ENCODE results near the gene PSMA5. TPM values are rescaled to one million over a fixed set of nuclear protein-coding genes. Genes with fewer than 3 reads are reported as not detected.

Gene PSMA5
- total RNA-seq, 1 donor from 2014 or later, result 84.9 TPM

- Mint-ChIP-seq H3K27ac (ENCODE audit: unreplicated experiment) (peak overlapping the region; percentile 92), H3K36me3 (ENCODE audit: low read depth, unreplicated experiment) (peaks cover 8% of the 10 kb centered on the region), H3K4me3 (ENCODE audit: unreplicated experiment) (no peak overlapping the region), H3K9me3 (ENCODE audit: unreplicated experiment) (no peaks in the 10 kb centered on the region), H3K4me1 (ENCODE audit: unreplicated experiment) (peaks cover 37% of the 10 kb centered on the region), H3K27me3 (ENCODE audit: unreplicated experiment) (peaks cover 5% of the 10 kb centered on the region)
- no peak for DNase-seq (ENCODE audit: low spot score)
- no peak for TF ChIP-seq CTCF (IDR thresholded peaks at IDR 0.05; ENCODE audit: unreplicated experiment)
These were observed 74.8 kb downstream of the PSMA5 start for GRCh38 chr1:109351457-109351856.

GRCh38 chr1:109350655-109351054 lies 75.6 kb downstream of the PSMA5 start:
- Mint-ChIP-seq H3K27me3 (ENCODE audit: unreplicated experiment) (peaks cover 5% of the 10 kb centered on the region), H3K36me3 (ENCODE audit: low read depth, unreplicated experiment) (peaks cover 8% of the 10 kb centered on the region), H3K4me1 (ENCODE audit: unreplicated experiment) (peaks cover 37% of the 10 kb centered on the region), H3K9me3 (ENCODE audit: unreplicated experiment) (no peaks in the 10 kb centered on the region), H3K4me3 (ENCODE audit: unreplicated experiment) (no peak overlapping the region), H3K27ac (ENCODE audit: unreplicated experiment) (no peak overlapping the region)
- no peak for TF ChIP-seq CTCF (IDR thresholded peaks at IDR 0.05; ENCODE audit: unreplicated experiment)
- no peak for DNase-seq (ENCODE audit: low spot score)

GRCh38 chr1:109350182-109350581 lies 76.1 kb downstream of the PSMA5 start:
- Mint-ChIP-seq H3K27ac (ENCODE audit: unreplicated experiment) (no peak overlapping the region), H3K27me3 (ENCODE audit: unreplicated experiment) (peaks cover 5% of the 10 kb centered on the region), H3K4me1 (ENCODE audit: unreplicated experiment) (peaks cover 37% of the 10 kb centered on the region), H3K36me3 (ENCODE audit: low read depth, unreplicated experiment) (peaks cover 8% of the 10 kb centered on the region), H3K9me3 (ENCODE audit: unreplicated experiment) (no peaks in the 10 kb centered on the region), H3K4me3 (ENCODE audit: unreplicated experiment) (no peak overlapping the region)
- no peak for TF ChIP-seq CTCF (IDR thresholded peaks at IDR 0.05; ENCODE audit: unreplicated experiment)
- no peak for DNase-seq (ENCODE audit: low spot score)

Other genes with a start within 250 kb of the PSMA5 start
- gene SARS1, start 212.5 kb downstream of the PSMA5 start, total RNA-seq (ENCODE audit: unreplicated experiment), result 125 TPM
- gene CELSR2, start 176.9 kb downstream of the PSMA5 start, total RNA-seq (ENCODE audit: unreplicated experiment), result 1.6 TPM
- gene PSRC1, start 143.3 kb downstream of the PSMA5 start, total RNA-seq (ENCODE audit: unreplicated experiment), result 9.7 TPM
- not detected for gene MYBPHL, start 119.4 kb downstream of the PSMA5 start, total RNA-seq (ENCODE audit: unreplicated experiment)
- 49.0 TPM for gene SORT1, start 28.5 kb downstream of the PSMA5 start, total RNA-seq (ENCODE audit: unreplicated experiment)
- gene SYPL2, start 40.1 kb upstream of the PSMA5 start, total RNA-seq (ENCODE audit: unreplicated experiment), result not detected
- gene ATXN7L2, start 57.5 kb upstream of the PSMA5 start, total RNA-seq (ENCODE audit: unreplicated experiment), result 3.2 TPM
- gene CYB561D1, start 67.6 kb upstream of the PSMA5 start, total RNA-seq (ENCODE audit: unreplicated experiment), result 7.8 TPM
- gene AMIGO1, start 83.3 kb upstream of the PSMA5 start, total RNA-seq (ENCODE audit: unreplicated experiment), result 1.2 TPM
- gene GPR61, start 113.4 kb upstream of the PSMA5 start, total RNA-seq (ENCODE audit: unreplicated experiment), result not detected
- 17.7 TPM for gene GNAI3, start 122.2 kb upstream of the PSMA5 start, total RNA-seq (ENCODE audit: unreplicated experiment)
- 0.26 TPM for gene GNAT2, start 193.2 kb upstream of the PSMA5 start, total RNA-seq (ENCODE audit: unreplicated experiment)
- 92.7 TPM for gene AMPD2, start 193.4 kb upstream of the PSMA5 start, total RNA-seq (ENCODE audit: unreplicated experiment)
- gene GSTM4, start 229.7 kb upstream of the PSMA5 start, total RNA-seq (ENCODE audit: unreplicated experiment), result 7.8 TPM
- 20.4 TPM for gene GSTM2, start 241.6 kb upstream of the PSMA5 start, total RNA-seq (ENCODE audit: unreplicated experiment)

Data from endothelial cell (in vitro differentiated cells).